Measurements from ENCODE around the gene CSPG4.
"Not testable (repeated sequence)": the region's sequence is repeated elsewhere in the genome, so short reads cannot be mapped to it uniquely, and the experiment has no call there.

The CSPG4 gene

GRCh38 chr15:75688831-75689230 is 23.8 kb downstream of the CSPG4 start:
- DNase-seq (ENCODE audit: low read depth): no peak
- no peak overlapping the region for H3K4me3 ChIP-seq (ENCODE audit: low read length)
- TF ChIP-seq, protein P1, sequence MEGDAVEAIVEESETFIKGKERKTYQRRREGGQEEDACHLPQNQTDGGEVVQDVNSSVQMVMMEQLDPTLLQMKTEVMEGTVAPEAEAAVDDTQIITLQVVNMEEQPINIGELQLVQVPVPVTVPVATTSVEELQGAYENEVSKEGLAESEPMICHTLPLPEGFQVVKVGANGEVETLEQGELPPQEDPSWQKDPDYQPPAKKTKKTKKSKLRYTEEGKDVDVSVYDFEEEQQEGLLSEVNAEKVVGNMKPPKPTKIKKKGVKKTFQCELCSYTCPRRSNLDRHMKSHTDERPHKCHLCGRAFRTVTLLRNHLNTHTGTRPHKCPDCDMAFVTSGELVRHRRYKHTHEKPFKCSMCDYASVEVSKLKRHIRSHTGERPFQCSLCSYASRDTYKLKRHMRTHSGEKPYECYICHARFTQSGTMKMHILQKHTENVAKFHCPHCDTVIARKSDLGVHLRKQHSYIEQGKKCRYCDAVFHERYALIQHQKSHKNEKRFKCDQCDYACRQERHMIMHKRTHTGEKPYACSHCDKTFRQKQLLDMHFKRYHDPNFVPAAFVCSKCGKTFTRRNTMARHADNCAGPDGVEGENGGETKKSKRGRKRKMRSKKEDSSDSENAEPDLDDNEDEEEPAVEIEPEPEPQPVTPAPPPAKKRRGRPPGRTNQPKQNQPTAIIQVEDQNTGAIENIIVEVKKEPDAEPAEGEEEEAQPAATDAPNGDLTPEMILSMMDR (IDR thresholded peaks at IDR 0.05; ENCODE audit: insufficient read depth, low read depth, low read length, missing control alignments): no peak

GRCh38 chr15:75688278-75688557 is 24.4 kb downstream of the CSPG4 start:
- H3K4me3 ChIP-seq (ENCODE audit: low read length): no peak overlapping the region
- no peak for DNase-seq (ENCODE audit: low read depth)
- TF ChIP-seq, protein P1 (IDR thresholded peaks at IDR 0.05; ENCODE audit: insufficient read depth, low read depth, low read length, missing control alignments): no peak

GRCh38 chr15:75687486-75688277 is 25.0 kb downstream of the CSPG4 start:
- H3K4me3 ChIP-seq (ENCODE audit: low read length): no peak overlapping the region
- no peak for DNase-seq (ENCODE audit: low read depth)
- TF ChIP-seq, protein P1 (IDR thresholded peaks at IDR 0.05; ENCODE audit: insufficient read depth, low read depth, low read length, missing control alignments): no peak

GRCh38 chr15:75686212-75686642 is 26.4 kb downstream of the CSPG4 start:
- H3K4me3 ChIP-seq (ENCODE audit: low read length): not testable (repeated sequence)
- DNase-seq (ENCODE audit: low read depth): peak; percentile 62
- TF ChIP-seq, protein P1 (IDR thresholded peaks at IDR 0.05; ENCODE audit: insufficient read depth, low read depth, low read length, missing control alignments): peak; percentile 67

- TF ChIP-seq, protein P1 (IDR thresholded peaks at IDR 0.05; ENCODE audit: insufficient read depth, low read depth, low read length, missing control alignments): no peak
- no peak for DNase-seq (ENCODE audit: low read depth)
- H3K4me3 ChIP-seq (ENCODE audit: low read length): no peak overlapping the region
Observed at GRCh38 chr15:75685195-75685594, 27.5 kb downstream of the CSPG4 start.

DNA sequence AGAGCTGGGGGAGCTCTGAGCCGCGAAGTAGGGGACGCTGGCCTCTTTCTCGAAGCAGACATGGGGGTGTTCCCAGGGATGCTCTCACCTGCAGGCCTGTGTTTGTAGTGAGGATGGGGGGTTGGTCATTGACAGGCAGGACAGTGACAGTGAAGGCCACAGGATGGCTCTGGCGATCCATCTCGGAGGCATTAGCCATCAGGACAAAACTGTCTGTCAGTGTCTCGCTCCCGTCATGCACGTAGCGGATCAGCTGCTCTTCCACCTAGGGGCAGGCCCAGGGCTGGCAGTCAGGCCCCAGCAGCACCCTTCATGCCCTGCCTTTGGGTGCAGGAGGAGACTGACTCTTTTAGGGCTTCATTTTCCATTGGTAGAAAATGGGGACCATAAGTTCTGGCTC is 28.0 kb downstream of the CSPG4 start:
- H3K4me3 ChIP-seq (ENCODE audit: low read length): no peak overlapping the region
- no peak for DNase-seq (ENCODE audit: low read depth)

More for the DNA sequence above, 28.0 kb downstream of the CSPG4 start:
- TF ChIP-seq, protein P1 (IDR thresholded peaks at IDR 0.05; ENCODE audit: insufficient read depth, low read depth, low read length, missing control alignments): no peak
